ES-I3 (cell line): Measurements from ENCODE around the gene CYP26C1.

Experiments used
- H3K36me3 ChIP-seq: 2 replicates; pipeline ENCODE4 v1.6.1; 2013; ENCODE audit warnings: mild to moderate bottlenecking, low read length, control low read depth, moderate library complexity; ENCODE audit not compliant: insufficient read depth
- H3K4me1 ChIP-seq: 2 replicates; pipeline ENCODE4 v1.6.1; 2013; ENCODE audit warnings: mild to moderate bottlenecking, control low read depth, low read length; ENCODE audit not compliant: insufficient read depth
- H3K9ac ChIP-seq: 2 replicates; pipeline ENCODE4 v1.6.1; 2013; ENCODE audit warnings: low read depth, mild to moderate bottlenecking, low read length, moderate library complexity
- H3K9me3 ChIP-seq: 2 replicates; pipeline ENCODE4 v1.6.1; 2013; ENCODE audit warnings: mild to moderate bottlenecking, low read length, moderate library complexity; ENCODE audit not compliant: control insufficient read depth, insufficient read depth

The CYP26C1 gene

DNA sequence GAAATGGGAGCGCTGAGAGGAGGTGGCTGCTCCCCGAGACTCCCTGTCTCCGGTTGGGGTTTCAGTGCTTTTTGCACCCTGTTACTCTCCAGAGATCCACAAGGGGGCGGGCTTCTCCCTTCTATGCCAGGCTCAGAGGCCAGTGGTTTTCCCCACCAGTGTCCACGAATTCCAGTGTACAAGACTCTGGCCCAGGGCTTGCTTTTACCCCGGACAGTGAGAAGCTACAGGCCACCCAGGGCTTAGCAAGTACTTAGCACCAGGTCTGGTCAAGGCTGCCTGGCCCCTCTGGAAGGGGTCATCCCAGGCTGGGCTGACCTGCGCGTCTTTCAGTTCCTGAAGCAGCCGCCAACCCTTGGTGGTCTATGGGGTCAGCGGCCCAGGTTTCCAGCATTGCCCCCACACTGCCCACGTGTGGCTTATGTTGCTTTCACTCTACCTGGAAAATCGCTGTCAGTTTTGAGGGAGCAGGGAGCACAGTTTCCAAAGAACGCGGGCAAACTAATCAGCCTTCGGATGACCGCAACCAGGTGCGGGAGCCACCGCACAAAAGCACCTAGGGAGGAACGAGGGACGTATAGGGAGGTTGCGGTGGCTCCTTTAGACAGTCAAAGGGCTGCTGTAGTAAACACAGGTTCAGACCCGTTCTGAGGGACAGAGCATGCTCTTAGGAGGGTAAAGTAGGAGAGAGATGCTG lies 19.9 kb downstream of the CYP26C1 start:
- Histone ChIP-seq H3K9ac (no peak overlapping the region), H3K9me3 (no peaks in the 10 kb centered on the region), H3K36me3 (no peaks in the 10 kb centered on the region), H3K4me1 (no peaks in the 10 kb centered on the region; the same call in 1 of the 2 replicates)

DNA sequence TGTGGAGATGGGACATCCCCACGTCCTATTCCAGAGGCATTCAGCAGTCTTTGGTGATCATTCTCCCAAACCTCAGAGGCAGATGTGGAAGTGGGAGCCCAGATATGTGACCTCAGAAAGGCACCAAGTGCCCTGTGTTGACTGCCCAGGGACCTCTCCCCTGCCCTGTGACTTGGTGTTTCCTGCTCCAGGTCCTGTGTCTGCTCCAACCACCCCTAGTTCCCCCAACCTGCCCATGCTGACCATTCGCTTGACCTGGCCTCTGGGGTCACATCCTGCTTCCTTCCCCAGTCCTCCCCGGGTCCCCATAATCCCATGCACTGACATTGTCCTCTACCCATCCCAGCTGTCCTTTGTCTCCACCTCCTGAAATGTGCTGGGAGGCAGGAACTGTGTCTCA lies 20.7 kb downstream of the CYP26C1 start:
- no peaks in the 10 kb centered on the region for H3K36me3 ChIP-seq
- no peak overlapping the region for H3K9ac ChIP-seq
- H3K9me3 ChIP-seq, result no peaks in the 10 kb centered on the region
- H3K4me1 ChIP-seq, result no peaks in the 10 kb centered on the region; the same call in 1 of the 2 replicates

DNA sequence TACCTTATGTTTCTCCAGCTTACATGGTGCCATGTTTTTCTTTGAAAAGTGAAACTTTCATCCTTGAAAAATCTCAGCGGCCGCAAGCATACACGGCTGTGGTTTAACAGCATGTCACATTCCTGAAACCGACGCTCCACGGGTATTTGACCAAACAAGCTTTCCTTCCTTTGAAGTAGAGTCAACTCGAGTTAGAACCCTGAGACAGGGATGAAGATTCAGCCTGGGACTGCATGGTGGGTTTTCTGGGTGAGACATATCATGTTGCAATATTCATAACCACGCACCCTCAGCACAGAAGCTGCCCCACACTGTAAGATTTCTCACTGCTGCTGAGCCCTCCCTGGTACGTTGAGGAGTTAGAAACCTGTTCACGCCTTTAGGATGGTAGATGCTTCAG lies 21.2 kb downstream of the CYP26C1 start:
- Histone ChIP-seq H3K4me1 (peaks cover 3% of the 10 kb centered on the region; the same call in 1 of the 2 replicates), H3K9me3 (no peaks in the 10 kb centered on the region), H3K36me3 (no peaks in the 10 kb centered on the region), H3K9ac (no peak overlapping the region)

DNA sequence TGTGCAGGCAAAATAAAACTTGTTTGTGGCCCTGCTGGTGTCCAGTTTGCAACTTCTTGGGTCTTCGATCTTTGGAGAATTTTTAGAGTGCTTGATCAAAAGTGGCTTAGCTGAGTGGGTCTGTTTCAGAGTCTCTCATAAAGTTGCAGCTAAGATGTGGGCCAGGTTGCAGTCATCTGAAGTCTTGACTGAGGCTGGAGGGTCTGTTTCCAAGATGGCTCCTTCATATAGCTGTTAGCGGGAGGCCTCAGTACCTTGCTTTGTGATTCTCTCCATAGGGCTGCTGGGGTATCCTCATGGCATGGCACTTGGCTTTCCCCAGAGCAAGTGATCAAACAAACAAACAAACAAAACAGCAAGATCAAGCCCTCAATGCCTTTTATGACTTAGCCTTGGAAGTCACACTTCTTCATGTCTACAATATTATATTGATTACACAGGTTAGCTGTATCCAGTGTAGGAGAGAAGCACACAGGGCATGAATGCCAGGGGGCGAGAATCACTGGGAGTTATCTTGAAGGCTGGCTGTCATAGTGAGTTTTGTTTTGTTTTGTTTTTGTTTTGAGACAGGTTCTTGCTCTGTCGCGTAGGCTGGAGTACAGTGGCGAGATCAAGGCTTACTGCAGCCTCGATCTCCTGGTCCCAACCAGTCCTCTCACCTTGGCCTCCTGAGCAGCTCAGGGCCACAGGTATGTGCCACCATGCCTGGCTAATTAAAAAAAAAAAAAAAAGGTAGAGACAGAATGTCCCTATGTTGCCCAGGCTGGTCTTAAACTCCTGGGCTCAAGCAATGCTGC lies 23.3 kb downstream of the CYP26C1 start:
- Histone ChIP-seq H3K4me1 (peaks cover 19% of the 10 kb centered on the region), H3K9ac (no peak overlapping the region), H3K9me3 (no peaks in the 10 kb centered on the region), H3K36me3 (no peaks in the 10 kb centered on the region)

DNA sequence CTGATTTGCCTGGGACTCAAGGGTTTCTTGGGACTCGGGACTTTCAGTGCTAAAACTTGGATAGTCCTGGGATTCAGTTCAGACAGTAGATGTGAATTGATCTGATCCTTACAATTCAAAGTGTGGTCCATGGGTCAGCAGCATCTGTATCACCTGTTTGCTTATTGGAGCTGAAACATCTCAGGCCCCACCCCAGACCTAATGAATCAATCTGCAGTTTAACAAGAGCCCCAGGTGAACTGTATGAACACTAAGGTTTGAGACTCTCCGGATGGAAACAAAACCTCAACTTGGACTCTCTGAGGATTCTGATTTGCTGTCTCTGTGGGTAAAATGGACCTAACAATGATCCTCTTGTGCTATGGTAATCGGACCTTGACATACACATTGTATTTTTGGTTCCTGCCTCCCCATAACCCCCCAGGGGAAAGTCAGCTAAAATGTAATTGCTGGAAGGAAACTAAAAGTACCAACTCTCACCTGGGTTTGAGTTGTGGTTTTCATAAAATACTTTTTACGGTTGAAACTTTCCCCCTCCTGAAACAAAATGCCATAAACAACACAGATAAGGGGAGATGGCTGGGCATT lies 24.8 kb downstream of the CYP26C1 start:
- Histone ChIP-seq H3K36me3 (no peaks in the 10 kb centered on the region), H3K9me3 (no peaks in the 10 kb centered on the region), H3K4me1 (peaks cover 19% of the 10 kb centered on the region), H3K9ac (no peak overlapping the region)

DNA sequence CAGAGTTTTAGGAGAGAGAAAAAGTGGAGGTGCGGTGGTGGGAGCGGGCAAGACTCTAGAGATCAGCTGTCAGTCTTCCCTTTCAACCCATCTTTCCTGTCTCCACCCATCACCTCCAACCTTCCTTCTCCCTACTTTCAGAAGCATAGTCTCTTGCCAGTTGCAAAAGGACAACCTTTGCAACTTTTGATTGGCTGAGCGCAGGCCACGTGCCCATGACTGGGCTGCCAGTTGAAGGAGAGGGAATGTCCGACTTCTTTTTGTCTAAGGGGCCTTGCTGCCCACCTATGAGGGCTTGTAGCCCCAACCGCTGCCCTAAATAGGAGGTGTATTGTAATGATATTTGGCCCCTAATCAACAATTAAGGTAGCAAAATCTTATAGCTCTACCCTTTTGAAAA lies 25.7 kb downstream of the CYP26C1 start:
- Histone ChIP-seq H3K9me3 (no peaks in the 10 kb centered on the region), H3K4me1 (peaks cover 19% of the 10 kb centered on the region), H3K36me3 (no peaks in the 10 kb centered on the region), H3K9ac (no peak overlapping the region)

DNA sequence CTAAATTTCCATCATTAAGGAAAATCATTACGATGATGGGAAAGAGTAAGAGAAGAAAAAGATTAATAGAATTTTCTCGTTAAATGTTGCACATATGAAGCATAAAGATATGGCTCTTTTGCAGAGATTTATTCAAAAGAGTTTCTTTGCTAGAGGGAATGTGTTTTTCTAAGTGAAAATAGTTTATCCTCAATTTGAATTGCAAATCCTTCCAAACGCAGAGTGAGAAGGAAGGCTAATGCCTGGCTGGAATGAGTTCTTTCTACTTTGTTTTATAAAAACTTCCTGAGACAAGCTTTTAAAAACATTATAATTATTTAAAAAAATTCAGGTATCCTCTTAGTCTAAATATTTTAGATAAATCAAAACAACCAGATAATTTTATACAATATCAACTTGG lies 27.2 kb downstream of the CYP26C1 start:
- Histone ChIP-seq H3K4me1 (peaks cover 19% of the 10 kb centered on the region), H3K9ac (no peak overlapping the region), H3K9me3 (no peaks in the 10 kb centered on the region), H3K36me3 (no peaks in the 10 kb centered on the region)

DNA sequence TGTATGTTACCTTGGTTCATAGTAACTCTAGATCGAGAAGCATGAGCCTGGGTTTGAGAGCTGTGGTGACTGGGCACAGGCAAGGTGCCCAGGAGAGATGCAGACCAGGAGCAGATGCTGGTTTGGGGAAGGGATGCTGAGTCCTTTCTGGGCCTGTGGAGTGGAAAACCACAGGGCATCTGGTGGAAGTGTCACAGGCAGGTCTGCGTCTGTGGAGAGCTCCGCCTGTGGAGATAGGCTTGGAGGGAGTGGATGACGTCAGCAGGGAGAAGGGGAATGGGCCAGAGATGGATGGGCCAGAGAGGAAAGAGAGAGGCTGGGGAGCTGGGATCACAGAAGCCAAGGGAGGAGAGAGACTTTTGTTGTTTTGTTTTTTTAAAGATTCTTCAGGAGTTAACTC lies 27.9 kb downstream of the CYP26C1 start:
- no peaks in the 10 kb centered on the region for H3K9me3 ChIP-seq
- H3K4me1 ChIP-seq, result peaks cover 19% of the 10 kb centered on the region
- no peaks in the 10 kb centered on the region for H3K36me3 ChIP-seq
- no peak overlapping the region for H3K9ac ChIP-seq

DNA sequence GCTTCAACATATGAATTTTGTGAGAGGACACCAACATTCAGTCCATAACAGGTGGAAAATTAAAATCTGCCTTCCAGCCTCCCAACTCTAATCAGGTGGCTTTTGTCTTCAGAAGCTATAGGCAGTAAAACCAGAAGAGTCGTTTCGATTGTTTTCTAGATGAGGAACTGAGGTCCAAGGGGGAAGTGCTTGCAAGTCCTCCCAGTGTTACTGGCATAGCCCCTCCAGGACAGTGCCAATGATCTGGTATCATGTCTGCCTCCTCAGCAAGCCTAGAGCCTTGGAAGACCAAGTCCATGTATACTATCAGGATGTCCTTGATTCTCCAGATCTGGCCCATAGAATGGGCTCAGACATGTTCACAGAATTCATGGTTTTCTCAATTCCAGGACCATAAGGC lies 30.0 kb downstream of the CYP26C1 start:
- Histone ChIP-seq H3K4me1 (peaks cover 19% of the 10 kb centered on the region), H3K9ac (no peak overlapping the region), H3K36me3 (no peaks in the 10 kb centered on the region), H3K9me3 (no peaks in the 10 kb centered on the region)

DNA sequence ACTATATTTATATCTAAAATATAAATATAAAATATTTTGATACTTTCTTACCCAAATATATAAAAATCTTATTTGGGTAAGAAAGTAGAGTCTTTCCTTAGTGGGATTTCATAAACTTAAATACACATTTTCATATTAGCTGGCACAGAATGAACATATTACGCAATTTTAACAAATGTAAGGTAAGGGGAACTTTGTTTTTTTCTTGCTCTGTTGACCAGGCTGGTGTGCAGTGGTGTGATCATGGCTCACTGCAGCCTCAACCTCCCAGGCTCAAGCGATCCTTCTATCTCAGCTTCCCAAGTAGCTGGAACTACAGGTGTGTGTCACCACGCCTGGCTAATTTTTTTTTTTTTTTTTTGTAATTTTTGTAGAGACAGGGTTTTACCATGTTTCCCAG lies 31.4 kb downstream of the CYP26C1 start:
- peaks cover 14% of the 10 kb centered on the region for H3K4me1 ChIP-seq
- no peaks in the 10 kb centered on the region for H3K9me3 ChIP-seq
- H3K36me3 ChIP-seq, result no peaks in the 10 kb centered on the region
- no peak overlapping the region for H3K9ac ChIP-seq

DNA sequence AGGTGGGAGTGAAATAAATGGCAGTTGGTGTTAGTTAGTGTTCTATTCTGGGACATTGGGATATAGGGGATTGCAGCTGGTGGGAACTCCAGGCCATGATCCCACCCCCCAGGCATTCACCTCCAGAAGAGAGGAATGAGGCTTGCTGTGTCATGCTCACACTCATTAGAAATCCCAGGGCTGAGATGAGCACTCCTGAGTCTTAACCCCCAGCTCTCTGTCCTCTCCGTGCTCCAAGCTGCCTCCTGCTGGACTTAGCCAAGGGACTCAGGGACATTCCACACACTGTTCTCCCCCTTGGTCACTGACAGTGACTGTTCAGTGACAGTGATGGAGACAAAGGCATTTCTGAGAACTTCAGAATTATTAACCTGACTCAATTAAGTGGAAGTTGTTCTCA lies 34.6 kb downstream of the CYP26C1 start:
- Histone ChIP-seq H3K9me3 (no peaks in the 10 kb centered on the region), H3K36me3 (no peaks in the 10 kb centered on the region), H3K9ac (no peak overlapping the region), H3K4me1 (no peaks in the 10 kb centered on the region)

DNA sequence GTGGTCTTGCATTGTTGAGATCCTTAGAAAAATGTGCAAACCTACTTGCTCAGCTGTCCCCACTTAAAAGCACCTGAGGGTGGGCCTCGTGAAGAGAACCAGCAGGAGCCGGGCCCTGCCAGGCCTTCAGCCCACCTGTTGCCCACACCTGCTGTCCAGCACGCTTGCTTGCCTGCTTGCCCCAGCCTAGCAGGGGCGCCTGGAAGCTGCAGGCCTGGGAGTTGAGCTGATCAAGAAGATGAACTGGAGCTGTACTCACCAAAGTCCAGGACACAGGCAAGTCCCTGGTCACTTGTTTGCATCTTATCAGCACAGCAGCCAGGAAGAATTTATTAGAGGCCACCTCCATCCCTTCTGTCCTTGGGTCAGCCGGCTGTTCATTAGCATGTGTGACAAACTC lies 36.3 kb downstream of the CYP26C1 start:
- Histone ChIP-seq H3K9ac (no peak overlapping the region), H3K4me1 (no peaks in the 10 kb centered on the region)

DNA sequence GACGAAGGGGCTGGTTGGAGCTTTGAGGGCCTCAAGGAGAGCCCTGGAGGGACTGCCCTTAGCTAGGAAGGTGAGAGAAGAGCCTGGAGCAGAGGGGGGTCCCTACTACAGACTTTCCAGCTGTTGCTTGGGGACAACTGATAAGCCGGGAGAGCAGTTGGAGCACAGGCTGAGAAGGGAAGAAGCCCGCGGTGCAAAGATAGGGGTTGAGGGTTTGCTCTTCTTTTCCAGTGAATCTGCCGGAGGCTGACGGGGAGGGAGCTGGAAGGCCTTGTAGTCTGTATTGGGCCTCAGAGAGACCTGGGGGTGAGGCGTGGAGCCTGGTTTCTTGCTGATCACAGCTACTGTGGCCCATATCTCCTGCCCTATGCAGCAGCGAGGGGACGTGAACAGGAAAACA lies 36.8 kb downstream of the CYP26C1 start:
- Histone ChIP-seq H3K9me3 (no peaks in the 10 kb centered on the region), H3K9ac (no peak overlapping the region), H3K36me3 (no peaks in the 10 kb centered on the region), H3K4me1 (no peaks in the 10 kb centered on the region)

More for the DNA sequence above, 36.3 kb downstream of the CYP26C1 start:
- H3K9me3 ChIP-seq, result no peaks in the 10 kb centered on the region
- H3K36me3 ChIP-seq, result no peaks in the 10 kb centered on the region

DNA sequence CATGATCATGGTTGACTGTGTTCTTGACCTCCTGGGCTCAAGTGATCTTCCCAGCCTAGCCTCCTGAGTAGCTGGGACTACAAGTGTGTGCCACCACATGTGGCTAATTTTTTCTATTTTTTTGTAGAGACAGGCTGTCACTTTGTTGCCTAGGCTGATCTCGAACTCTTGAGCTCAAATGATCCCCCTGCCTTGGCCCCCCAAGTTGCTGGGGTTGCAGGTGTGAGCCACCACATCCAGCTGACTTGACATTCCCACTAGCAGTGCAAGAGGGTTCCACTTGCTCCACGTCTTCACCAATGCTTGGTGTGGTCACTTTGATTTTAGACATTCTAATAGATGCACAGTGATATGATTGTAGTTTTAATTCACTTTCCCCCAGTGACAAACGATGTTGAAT lies 38.2 kb downstream of the CYP26C1 start:
- H3K9ac ChIP-seq, result no peak overlapping the region
- no peaks in the 10 kb centered on the region for H3K36me3 ChIP-seq
- H3K4me1 ChIP-seq, result no peaks in the 10 kb centered on the region
- no peaks in the 10 kb centered on the region for H3K9me3 ChIP-seq

DNA sequence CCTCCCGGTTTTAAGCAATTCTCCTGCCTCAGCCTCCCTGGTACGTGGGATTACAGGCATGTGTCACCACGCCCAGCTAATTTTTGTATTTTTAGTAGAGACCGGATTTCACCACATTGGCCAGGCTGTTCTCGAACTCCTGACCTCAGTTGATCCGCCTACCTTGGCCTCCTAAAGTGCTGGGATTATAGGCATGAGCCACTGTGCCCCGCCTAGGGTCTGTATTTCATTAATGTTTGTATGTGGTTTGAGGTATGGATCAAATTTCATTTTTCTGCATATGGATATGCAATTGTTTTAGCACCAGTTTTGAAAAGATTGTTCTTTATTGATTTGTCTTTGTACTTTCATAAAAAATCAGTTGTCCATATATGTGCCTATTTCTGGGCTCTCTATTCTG lies 39.1 kb downstream of the CYP26C1 start:
- no peak overlapping the region for H3K9ac ChIP-seq
- no peaks in the 10 kb centered on the region for H3K4me1 ChIP-seq

More for the DNA sequence above, 39.1 kb downstream of the CYP26C1 start:
- Histone ChIP-seq H3K36me3 (no peaks in the 10 kb centered on the region), H3K9me3 (no peaks in the 10 kb centered on the region; the same call in 1 of the 2 replicates)
